ENCODE measurements around the gene OSBPL1A. TPM values are rescaled to one million over a fixed set of nuclear protein-coding genes. Genes with fewer than 3 reads are reported as not detected.

The OSBPL1A gene
- polyA plus RNA-seq, 1 of the 3 experiments (the other 2 are of a cell fraction), result 21.3 TPM

GRCh38 chr18:24126155-24126961, 271.3 kb downstream of the OSBPL1A start:
- no peaks in the 10 kb centered on the region for H3K4me1 ChIP-seq (ENCODE audit: control insufficient read depth in 1 of 2, insufficient read depth in 2 of 2, low read depth in 1 of 2, low read length in 1 of 2)
- no peak for TF ChIP-seq USF1 (IDR thresholded peaks at IDR 0.05; ENCODE audit: borderline replicate concordance, low read depth)
- no peak for TF ChIP-seq MXI1 (IDR thresholded peaks at IDR 0.05; ENCODE audit: low read depth, low read length)
- no peak for TF ChIP-seq REST (IDR thresholded peaks at IDR 0.05; ENCODE audit: low read depth, low read length)
- no peak for TF ChIP-seq USF2 (IDR thresholded peaks at IDR 0.05; ENCODE audit: borderline replicate concordance, low read depth, low read length)
- TF ChIP-seq FOXM1 (IDR thresholded peaks at IDR 0.05; ENCODE audit: low read depth), result no peak
- CTCF ChIA-PET, result interaction anchor here (1.0 to 1.5 kb wide), 2 partner anchors 22 to 208 kb away, joined by 3 read pairs; no protein-coding TSS in a partner anchor
- H3K36me3 ChIP-seq (replicated peaks in 1 of 2; ENCODE audit: control insufficient read depth in 1 of 2, insufficient read depth in 2 of 2, low read length in 1 of 2), result peaks cover 0 to 18% of the 10 kb centered on the region in 2 experiments
- H3K9ac ChIP-seq, result no peak overlapping the region
- 83% methylated on average over 3 of the region's 3 CpGs for WGBS (ENCODE audit: low lambda C conversion rate)
- no peak overlapping the region for H3K4me2 ChIP-seq
- no peak overlapping the region for H2AFZ ChIP-seq (ENCODE audit: low read depth)
- no peaks in the 10 kb centered on the region for H3K9me2 ChIP-seq
- H3K27ac ChIP-seq (ENCODE audit: low read depth in 2 of 2, low read length in 1 of 2), result no peak overlapping the region
- no peaks in the 10 kb centered on the region for H3K27me3 ChIP-seq (ENCODE audit: insufficient read depth)
- H3F3A ChIP-seq (replicated peaks; ENCODE audit: insufficient read depth), result no peaks in the 10 kb centered on the region
- no peak overlapping the region for H3K4me3 ChIP-seq (ENCODE audit: low read depth in 2 of 2, low read length in 1 of 2)
- H3K79me2 ChIP-seq (ENCODE audit: insufficient read depth), result no peaks in the 10 kb centered on the region
- no peaks in the 10 kb centered on the region for H4K20me1 ChIP-seq (ENCODE audit: insufficient read depth)
- no peak for DNase-seq
- POLR2A ChIA-PET, result no interaction called here
- no peaks in the 10 kb centered on the region for H3K9me3 ChIP-seq

- Histone ChIP-seq H3K36me3 (replicated peaks in 1 of 2; ENCODE audit: control insufficient read depth in 1 of 2, insufficient read depth in 2 of 2, low read length in 1 of 2) (peaks cover 10 to 11% of the 10 kb centered on the region in 2 experiments), H3K4me3 (ENCODE audit: low read depth in 2 of 2, low read length in 1 of 2) (no peak overlapping the region), H3K27ac (ENCODE audit: low read depth in 2 of 2, low read length in 1 of 2) (no peak overlapping the region), H3K27me3 (ENCODE audit: insufficient read depth) (no peaks in the 10 kb centered on the region), H3F3A (replicated peaks; ENCODE audit: insufficient read depth) (no peaks in the 10 kb centered on the region), H4K20me1 (ENCODE audit: insufficient read depth) (no peaks in the 10 kb centered on the region), H3K4me2 (no peak overlapping the region), H3K9me3 (no peaks in the 10 kb centered on the region), H3K9me2 (no peaks in the 10 kb centered on the region), H3K4me1 (ENCODE audit: control insufficient read depth in 1 of 2, insufficient read depth in 2 of 2, low read depth in 1 of 2, low read length in 1 of 2) (no peaks in the 10 kb centered on the region), H2AFZ (ENCODE audit: low read depth) (no peak overlapping the region), H3K79me2 (ENCODE audit: insufficient read depth) (no peaks in the 10 kb centered on the region), H3K9ac (no peak overlapping the region)
- no peak for TF ChIP-seq RXRA (IDR thresholded peaks at IDR 0.05; ENCODE audit: borderline replicate concordance, low read depth)
- TF ChIP-seq POLR2AphosphoS5 (IDR thresholded peaks at IDR 0.05; ENCODE audit: low read depth, low read length), result no peak
- TF ChIP-seq EP300 (IDR thresholded peaks at IDR 0.05; ENCODE audit: borderline replicate concordance in 1 of 2, low read depth in 1 of 2, low read length in 1 of 2), result no peak
- no peak for TF ChIP-seq TAF1 (IDR thresholded peaks at IDR 0.05; ENCODE audit: borderline replicate concordance, low read depth, low read length)
- no peak for TF ChIP-seq CTCF (IDR thresholded peaks at IDR 0.05)
- ChIA-PET CTCF (interaction anchor here (1.7 kb wide), 1 partner anchor 107 kb away, joined by 3 read pairs; no protein-coding TSS in a partner anchor), POLR2A (no interaction called here)
- WGBS (ENCODE audit: low lambda C conversion rate), result 92% methylated on average over 2 of the region's 2 CpGs
- DNase-seq, result no peak
Observed at GRCh38 chr18:24121625-24122024, 276.0 kb downstream of the OSBPL1A start.

All from SK-N-SH (cell line).